SK-N-SH (cell line): ENCODE data around the gene PLA2G2D. TPM values are rescaled to one million over a fixed set of nuclear protein-coding genes. Genes with fewer than 3 reads are reported as not detected.

ENCODE experiments used
- CTCF ChIA-PET: fragments of 300-600, 350-600 bp; formaldehyde crosslinking; extraction: SDS; loops from one replicate; lab custom pipeline; 2021; lab: Yijun Ruan, JAX
- POLR2A ChIA-PET: fragments of 350-600 bp; sonication (Branson Sonifier 250); formaldehyde crosslinking; extraction: SDS; loops from one replicate; lab custom pipeline; 2020; ENCODE audit warnings: antibody characterized with exemption, inconsistent platforms; lab: Yijun Ruan, JAX
- DNase-seq: peaks from one replicate; pipeline ENCODE4 v3.0.0; 2012
- H2AFZ ChIP-seq: fragments of 200-600 bp; sonication (generic); 2 replicates; pipeline ENCODE4 v1.8.1; 2016; ENCODE audit warnings: antibody characterized with exemption, mild to moderate bottlenecking, low read depth
- H3F3A ChIP-seq: fragments of 200-600 bp; sonication (generic); replicated peaks from 2 replicates; pipeline ENCODE3; 2016; ENCODE audit warnings: antibody characterized with exemption, mild to moderate bottlenecking; ENCODE audit not compliant: insufficient read depth
- H3K27ac ChIP-seq, 2 experiments: fragments of 200-500 bp in 1 of 2; fragments of 200-600 bp in 1 of 2; sonication (Bioruptor generic) in 1 of 2; sonication (generic), shearing (Covaris generic) in 1 of 2; 2 replicates each; pipeline versions ENCODE4 v1.5.1 to v1.6.1; 2014 to 2016; ENCODE audit warnings: low read depth in 2 of 2, inconsistent platforms in 1 of 2, low read length in 1 of 2, mild to moderate bottlenecking in 1 of 2, mixed read lengths in 1 of 2
- H3K27me3 ChIP-seq: fragments of 200-600 bp; sonication (generic), shearing (Covaris generic); 2 replicates; pipeline ENCODE4 v1.6.1; 2016; ENCODE audit warnings: mixed run types; ENCODE audit not compliant: insufficient read depth
- H3K36me3 ChIP-seq, 2 experiments: fragments of 200-500 bp in 1 of 2; fragments of 200-600 bp in 1 of 2; sonication (Bioruptor generic) in 1 of 2; sonication (generic) in 1 of 2; replicated peaks in 1 of 2; 2 replicates each; pipeline versions ENCODE3 to v1.5.1; 2014 to 2016; ENCODE audit warnings: low read length in 1 of 2, mild to moderate bottlenecking in 1 of 2; ENCODE audit not compliant: insufficient read depth in 2 of 2, control insufficient read depth in 1 of 2
- H3K4me1 ChIP-seq, 2 experiments: fragments of 200-500 bp in 1 of 2; fragments of 200-600 bp in 1 of 2; sonication (Bioruptor generic) in 1 of 2; sonication (generic), shearing (Covaris generic) in 1 of 2; 2 replicates each; pipeline versions ENCODE4 v1.5.1 to v1.6.1; 2014 to 2016; ENCODE audit warnings: low read depth in 1 of 2, low read length in 1 of 2, mixed run types in 1 of 2; ENCODE audit not compliant: insufficient read depth in 2 of 2, control insufficient read depth in 1 of 2
- H3K4me2 ChIP-seq: fragments of 200-600 bp; sonication (generic), shearing (Covaris generic); 2 replicates; pipeline ENCODE4 v1.6.1; 2017; ENCODE audit warnings: mixed run types
- H3K4me3 ChIP-seq, 2 experiments: fragments of 200-500 bp in 1 of 2; fragments of 200-600 bp in 1 of 2; sonication (Bioruptor generic) in 1 of 2; sonication (generic), shearing (Covaris generic) in 1 of 2; 2 replicates each; pipeline versions ENCODE4 v1.5.1 to v1.8.1; 2014 to 2016; ENCODE audit warnings: low read depth in 2 of 2, inconsistent platforms in 1 of 2, low read length in 1 of 2, mild to moderate bottlenecking in 1 of 2, mixed read lengths in 1 of 2, moderate library complexity in 1 of 2
- H3K79me2 ChIP-seq: fragments of 200-600 bp; sonication (generic); 2 replicates; pipeline ENCODE4 v1.8.1; 2017; ENCODE audit warnings: mild to moderate bottlenecking; ENCODE audit not compliant: insufficient read depth
- H3K9ac ChIP-seq: fragments of 200-600 bp; sonication (generic); 2 replicates; pipeline ENCODE4 v1.6.1; 2017; ENCODE audit warnings: mixed run types
- H3K9me2 ChIP-seq: fragments of 200-600 bp; sonication (generic); 2 replicates; pipeline ENCODE4 v1.6.1; 2017; ENCODE audit warnings: mixed run types
- H3K9me3 ChIP-seq: fragments of 200-600 bp; sonication (generic); 2 replicates; pipeline ENCODE4 v1.6.1; 2017; ENCODE audit warnings: mixed run types, mild to moderate bottlenecking, moderate library complexity
- H4K20me1 ChIP-seq: fragments of 200-600 bp; sonication (generic); 2 replicates; pipeline ENCODE4 v1.6.1; 2017; ENCODE audit warnings: mild to moderate bottlenecking, mixed run types; ENCODE audit not compliant: insufficient read depth
- CHD2 ChIP-seq: fragments of 150-350 bp; IDR thresholded peaks from 2 replicates; pipeline ENCODE4 v1.6.1; 2018; ENCODE audit warnings: low read length; ENCODE audit not compliant: partially characterized antibody
- EZH2phosphoT487 ChIP-seq: fragments of 200-600 bp; sonication (generic); IDR thresholded peaks from 2 replicates; pipeline ENCODE4 v1.6.1; 2017; ENCODE audit warnings: low read depth, mixed run types, mild to moderate bottlenecking, antibody characterized with exemption, moderate library complexity, borderline replicate concordance
- FOXJ3 ChIP-seq: sonication (generic); formaldehyde crosslinking; IDR thresholded peaks from 2 replicates; pipeline ENCODE4 v1.5.1; 2020; ENCODE audit warnings: mild to moderate bottlenecking, missing genetic modification reagents
- MXI1 ChIP-seq: IDR thresholded peaks from 2 replicates; pipeline ENCODE4 v1.6.1; 2012; ENCODE audit warnings: mild to moderate bottlenecking, low read depth, low read length, improper control_type of control experiment
- NFIC ChIP-seq: IDR thresholded peaks from 2 replicates; pipeline ENCODE4 v1.4.0; 2012; ENCODE audit warnings: borderline replicate concordance
- RCOR1 ChIP-seq: fragments of 150-350 bp; IDR thresholded peaks from 2 replicates; pipeline ENCODE4 v1.6.1; 2017; ENCODE audit warnings: antibody characterized with exemption, low read length
- RFX5 ChIP-seq: IDR thresholded peaks from 2 replicates; pipeline ENCODE4 v1.6.1; 2012; ENCODE audit warnings: mild to moderate bottlenecking, improper control_type of control experiment, low read length
- SMC3 ChIP-seq: IDR thresholded peaks from 2 replicates; pipeline ENCODE4 v1.6.1; 2012; ENCODE audit warnings: low read depth, low read length, improper control_type of control experiment
- TEAD4 ChIP-seq: IDR thresholded peaks from 2 replicates; pipeline ENCODE4 v1.4.0; 2012; ENCODE audit warnings: mild to moderate bottlenecking, borderline replicate concordance; ENCODE audit not compliant: insufficient read depth
- WGBS: methylation state at CpG from one replicate; pipeline ENCODE4 v1.1.6; 2017; ENCODE audit warnings: low lambda C conversion rate; 5-methylcytosine and 5-hydroxymethylcytosine counted together
- polyA plus RNA-seq, 3 experiments: library from polyadenylated mRNA; depleted of rRNA; stranded (reverse); fragments of >200 nt; gene quantifications; 2 replicates each; pipeline ENCODE4 v1.2.3, GENCODE V29; 2012

PLA2G2D gene
- polyA plus RNA-seq, 1 of the 3 experiments (the other 2 are of a cell fraction) = not detected

DNA sequence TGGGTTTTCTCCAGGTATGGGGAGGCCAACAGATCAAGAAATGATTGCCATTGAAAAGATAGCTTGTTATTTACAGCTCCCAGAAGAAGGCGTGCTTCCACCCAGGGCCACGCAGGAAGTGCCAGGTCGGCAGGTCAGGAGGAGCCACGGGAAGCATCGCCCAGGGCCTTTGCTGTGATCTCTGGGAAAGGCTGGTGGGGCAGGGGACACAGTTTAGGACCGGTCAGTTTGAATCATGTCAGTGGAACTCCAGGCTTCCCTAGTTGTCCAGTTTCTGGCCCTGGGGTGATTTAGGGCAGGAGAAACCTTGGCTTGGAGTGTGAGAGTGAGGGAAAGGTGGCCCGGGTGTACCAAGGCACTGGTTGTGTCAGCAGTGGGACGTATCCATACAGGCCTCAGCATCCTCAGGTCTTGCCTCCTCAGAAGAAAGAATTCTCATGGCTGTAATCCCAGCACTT is 38.0 kb downstream of the PLA2G2D start:
- Histone ChIP-seq H3K4me2 (no peak overlapping the region), H3K9me3 (no peaks in the 10 kb centered on the region), H3K36me3 (no peaks in the 10 kb centered on the region), H3K79me2 (no peaks in the 10 kb centered on the region), H3K9me2 (no peaks in the 10 kb centered on the region), H3K27me3 (peaks cover 15% of the 10 kb centered on the region; the same call in 1 of the 2 replicates), H3F3A (no peaks in the 10 kb centered on the region), H3K4me1 (peaks cover 0 to 10% of the 10 kb centered on the region in 2 experiments; a peak in 1 of 4 replicates), H3K4me3 (no peak overlapping the region)
- CTCF ChIA-PET = interaction anchor here (1.0 to 3.0 kb wide), 2 partner anchors 71 to 107 kb away, joined by 3 to 9 read pairs; no protein-coding TSS in a partner anchor
- 44% methylated on average over 7 of the region's 8 CpGs for WGBS
- no peak for DNase-seq
- POLR2A ChIA-PET = no interaction called here
- TF ChIP-seq NFIC (no peak), CHD2 (no peak), MXI1 (no peak), RFX5 (no peak), RCOR1 (no peak), FOXJ3 (CRISPR knock-in tag) (no peak), EZH2phosphoT487 (no peak)
- TF ChIP-seq, all 33 proteins: peak for 0
- no peak overlapping the region for H2AFZ ChIP-seq
- no peak overlapping the region for H3K9ac ChIP-seq
- no peak overlapping the region for H3K27ac ChIP-seq
- no peaks in the 10 kb centered on the region for H4K20me1 ChIP-seq

DNA sequence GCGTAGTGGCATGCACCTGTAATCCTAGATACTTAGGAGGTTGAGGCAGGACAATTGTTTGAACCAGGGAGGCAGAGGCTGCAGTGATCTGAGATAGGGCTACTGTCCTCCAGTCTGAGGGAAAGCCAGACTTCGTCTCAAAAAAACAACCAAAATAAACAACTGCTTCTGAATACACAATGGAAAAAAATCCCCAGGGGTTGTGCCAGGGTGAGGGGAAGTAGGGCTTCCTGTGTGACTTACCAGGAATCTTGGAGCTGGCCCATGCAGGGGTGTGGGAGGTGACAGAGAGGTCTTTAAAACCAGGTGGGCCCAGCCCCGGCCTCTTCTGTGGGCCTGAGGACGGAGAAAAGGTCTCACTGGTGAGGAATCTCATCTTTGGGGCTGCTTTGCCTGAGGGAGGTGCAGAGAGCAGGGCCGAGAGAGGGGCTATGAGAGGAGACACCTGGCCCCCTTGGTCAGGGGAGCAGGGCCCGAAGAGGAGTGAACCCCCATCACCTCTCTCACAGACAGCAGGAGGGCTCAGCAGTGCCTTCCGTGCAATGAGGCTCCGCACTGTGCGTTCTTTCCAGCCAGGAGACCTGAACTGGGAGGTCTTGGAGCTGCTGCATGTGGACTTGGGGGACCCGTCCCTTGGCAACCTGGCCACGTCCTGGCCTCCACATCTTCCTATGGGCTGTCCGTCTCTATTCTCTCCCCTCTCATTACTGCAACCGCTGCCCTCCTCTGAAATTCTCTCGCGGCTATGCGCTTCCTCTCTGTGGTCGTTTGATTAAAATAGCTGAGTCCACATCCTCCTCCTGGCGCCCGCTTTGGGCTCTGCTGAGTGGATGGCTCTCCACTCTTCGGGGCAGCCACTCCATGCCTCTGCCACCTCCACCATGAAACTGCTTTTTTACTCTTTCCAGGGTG is 38.6 kb downstream of the PLA2G2D start:
- Histone ChIP-seq H3K27ac (no peak overlapping the region), H4K20me1 (no peaks in the 10 kb centered on the region), H3K79me2 (no peaks in the 10 kb centered on the region), H3K9me2 (no peaks in the 10 kb centered on the region), H3K36me3 (no peaks in the 10 kb centered on the region), H3K27me3 (peaks cover 15% of the 10 kb centered on the region; the same call in 1 of the 2 replicates), H3K4me2 (no peak overlapping the region), H3K4me1 (peaks cover 0 to 10% of the 10 kb centered on the region in 2 experiments; a peak in 1 of 4 replicates), H3K4me3 (no peak overlapping the region)
- ChIA-PET CTCF (interaction anchor here (0.9 to 3.0 kb wide), 3 partner anchors 71 to 106 kb away, joined by 3 to 9 read pairs (median 3); no protein-coding TSS in a partner anchor), POLR2A (no interaction called here)
- TF ChIP-seq SMC3 = no peak
- TF ChIP-seq TEAD4 = no peak
- TF ChIP-seq, all 33 proteins: peak for 0
- no peak overlapping the region for H2AFZ ChIP-seq
- DNase-seq = no peak
- H3F3A ChIP-seq = no peaks in the 10 kb centered on the region
- no peaks in the 10 kb centered on the region for H3K9me3 ChIP-seq
- 56% methylated on average over 18 of the region's 20 CpGs for WGBS
- H3K9ac ChIP-seq = no peak overlapping the region
